Stimulated activated CD8-positive, alpha-beta memory T cell treated with anti-CD3 and anti-CD28 coated beads, Interleukin-7, amount 100 ng/mL, for 48 hours (primary cell): ENCODE results near the gene ZMIZ1.

Experiments used
- DNase-seq, 2 donors: peaks; one replicate each; pipeline ENCODE4 v3.0.0-alpha.2; 2020; ENCODE audit warnings: low read depth in 1 of 2; ENCODE audit errors: extremely low read depth in 1 of 2

ZMIZ1 gene

GRCh38 chr10:79349766-79350406 lies 281.1 kb downstream of the ZMIZ1 start:
- no peak for DNase-seq

- DNase-seq = no peak
These were observed 281.8 kb downstream of the ZMIZ1 start for GRCh38 chr10:79350407-79351154.

- no peak for DNase-seq
These were observed 282.6 kb downstream of the ZMIZ1 start for GRCh38 chr10:79351332-79351731.

- DNase-seq = no peak
These were observed 283.5 kb downstream of the ZMIZ1 start for GRCh38 chr10:79352035-79352877.

- no peak for DNase-seq
These were observed 284.2 kb downstream of the ZMIZ1 start for GRCh38 chr10:79353000-79353406.

- no peak for DNase-seq
These were observed 285.0 kb downstream of the ZMIZ1 start for GRCh38 chr10:79353726-79354125.

GRCh38 chr10:79354141-79354540 lies 285.4 kb downstream of the ZMIZ1 start:
- no peak for DNase-seq

- DNase-seq = no peak
These were observed 285.8 kb downstream of the ZMIZ1 start for GRCh38 chr10:79354615-79355014.

- DNase-seq = no peak
These were observed 286.8 kb downstream of the ZMIZ1 start for GRCh38 chr10:79355420-79356017.

GRCh38 chr10:79356104-79356503 lies 287.3 kb downstream of the ZMIZ1 start:
- DNase-seq = no peak

- no peak for DNase-seq
These were observed 288.4 kb downstream of the ZMIZ1 start for GRCh38 chr10:79357180-79357579.

- DNase-seq = no peak
These were observed 290.0 kb downstream of the ZMIZ1 start for GRCh38 chr10:79358811-79359210.

- DNase-seq = no peak
These were observed 291.2 kb downstream of the ZMIZ1 start for GRCh38 chr10:79359816-79360498.

- DNase-seq = no peak
These were observed 292.0 kb downstream of the ZMIZ1 start for GRCh38 chr10:79360499-79361342.

- DNase-seq = no peak
These were observed 293.1 kb downstream of the ZMIZ1 start for GRCh38 chr10:79361726-79362397.
